Neural cell (in vitro differentiated cells): ENCODE results near the gene PPP1R18. TPM values are rescaled to one million over a fixed set of nuclear protein-coding genes. Genes with fewer than 3 reads are reported as not detected.

ENCODE experiments used
- H2AFZ ChIP-seq: fragments of 200-600, 300-800 bp; sonication (generic), shearing (Covaris generic); 2 replicates; pipeline ENCODE4 v1.6.0; 2014; ENCODE audit warnings: low read depth, mild to moderate bottlenecking, antibody characterized with exemption, low read length, moderate library complexity
- H3F3A ChIP-seq: fragments of 200-600 bp; shearing (Covaris generic); 2 replicates; pipeline ENCODE4 v1.6.1; 2016; ENCODE audit warnings: mild to moderate bottlenecking, moderate library complexity, mixed read lengths, antibody characterized with exemption, low read length; ENCODE audit not compliant: insufficient read depth, poor library complexity, severe bottlenecking
- H3K27ac ChIP-seq: fragments of 200-600, 300-800 bp; sonication (generic), shearing (Covaris generic); 2 replicates; pipeline ENCODE4 v1.5.1; 2014; ENCODE audit warnings: mild to moderate bottlenecking, low read length, moderate library complexity
- H3K27me3 ChIP-seq: fragments of 300-800, 200-600 bp; sonication (generic), shearing (Covaris generic); 2 replicates; pipeline ENCODE4 v1.6.0; 2014; ENCODE audit warnings: mild to moderate bottlenecking, low read depth, low read length, moderate library complexity; ENCODE audit not compliant: insufficient read depth
- H3K36me3 ChIP-seq: fragments of 300-800, 200-600 bp; sonication (generic), shearing (Covaris generic); 2 replicates; pipeline ENCODE4 v1.5.1; 2014; ENCODE audit warnings: mild to moderate bottlenecking, antibody characterized with exemption, low read length, moderate library complexity; ENCODE audit not compliant: insufficient read depth
- H3K4me2 ChIP-seq: fragments of 300-800, 200-600 bp; sonication (generic), shearing (Covaris generic); 2 replicates; pipeline ENCODE4 v1.6.0; 2014; ENCODE audit warnings: mild to moderate bottlenecking, low read length
- H3K4me3 ChIP-seq: fragments of 300-800, 200-600 bp; sonication (generic), shearing (Covaris generic); 2 replicates; pipeline ENCODE4 v1.5.1; 2014; ENCODE audit warnings: mild to moderate bottlenecking, low read length, moderate library complexity
- H3K79me2 ChIP-seq: fragments of 200-600 bp; shearing (Covaris generic); replicated peaks from 2 replicates; pipeline ENCODE4 v1.6.0; 2014; ENCODE audit warnings: mild to moderate bottlenecking, low read length, moderate library complexity; ENCODE audit not compliant: insufficient read depth
- H3K9ac ChIP-seq: fragments of 300-800, 200-600 bp; sonication (generic), shearing (Covaris generic); 2 replicates; pipeline ENCODE4 v1.6.1; 2016; ENCODE audit warnings: mild to moderate bottlenecking, low read length, mixed read lengths
- H3K9me2 ChIP-seq: fragments of 200-600 bp; shearing (Covaris generic); 2 replicates; pipeline ENCODE4 v1.6.1; 2016; ENCODE audit warnings: mild to moderate bottlenecking, low read length, mixed read lengths; ENCODE audit not compliant: insufficient read depth
- H3K9me3 ChIP-seq: fragments of 200-600, 300-800 bp; sonication (generic), shearing (Covaris generic); 2 replicates; pipeline ENCODE4 v1.6.1; 2016; ENCODE audit warnings: mild to moderate bottlenecking, mixed run types, low read length, moderate library complexity, mixed read lengths
- H4K20me1 ChIP-seq: fragments of 200-600 bp; shearing (Covaris generic); 2 replicates; pipeline ENCODE4 v1.6.1; 2016; ENCODE audit warnings: mild to moderate bottlenecking, mixed run types; ENCODE audit not compliant: insufficient read depth
- CTCF ChIP-seq: fragments of 450-650 bp; IDR thresholded peaks from 2 replicates; pipeline ENCODE4 v1.5.1; 2014; ENCODE audit warnings: antibody characterized with exemption, mild to moderate bottlenecking, moderate library complexity; ENCODE audit not compliant: poor library complexity, severe bottlenecking
- EP300 ChIP-seq: fragments of 450-650 bp; conservative IDR thresholded peaks from 2 replicates; pipeline ENCODE4 v1.6.1; 2014; ENCODE audit warnings: antibody characterized with exemption, mild to moderate bottlenecking, moderate library complexity; ENCODE audit not compliant: poor library complexity, severe bottlenecking
- EZH2 ChIP-seq: fragments of 200-600, 300-800 bp; shearing (Covaris generic), sonication (generic); IDR thresholded peaks from 2 replicates; pipeline ENCODE4 v1.6.1; 2014; ENCODE audit warnings: antibody characterized with exemption, low read length, borderline replicate concordance, mild to moderate bottlenecking; ENCODE audit not compliant: insufficient read depth, poor library complexity, severe bottlenecking
- MXI1 ChIP-seq: fragments of 450-650 bp; conservative IDR thresholded peaks from 2 replicates; pipeline ENCODE4 v1.6.1; 2014; ENCODE audit warnings: antibody characterized with exemption, mild to moderate bottlenecking; ENCODE audit not compliant: poor library complexity, severe bottlenecking
- POLR2AphosphoS5 ChIP-seq: IDR thresholded peaks from 2 replicates; pipeline ENCODE4 v1.6.1; 2012
- RAD21 ChIP-seq: fragments of 450-650 bp; conservative IDR thresholded peaks from 2 replicates; pipeline ENCODE4 v1.6.1; 2014; ENCODE audit warnings: antibody characterized with exemption, mild to moderate bottlenecking, moderate library complexity
- SMC3 ChIP-seq: fragments of 450-650 bp; conservative IDR thresholded peaks from 2 replicates; pipeline ENCODE4 v1.6.1; 2014; ENCODE audit warnings: antibody characterized with exemption, mild to moderate bottlenecking, moderate library complexity; ENCODE audit not compliant: poor library complexity
- TAF1 ChIP-seq: IDR thresholded peaks from 2 replicates; pipeline ENCODE4 v1.6.1; 2012; ENCODE audit warnings: low read depth
- polyA plus RNA-seq: library from polyadenylated mRNA; depleted of rRNA; stranded (reverse); fragments of >200 nt; gene quantifications from 2 replicates; pipeline ENCODE4 v1.2.3, GENCODE V29; 2014
- TF ChIP-seq, protein P1 (sequence below): IDR thresholded peaks from 2 replicates; pipeline ENCODE4 v1.6.1; 2012; ENCODE audit warnings: borderline replicate concordance

The PPP1R18 gene
- polyA plus RNA-seq, 1 donor from 2014 or later = 50.6 TPM

- TF ChIP-seq SMC3 (no peak), MXI1 (no peak), EP300 (no peak), TAF1 (no peak), POLR2AphosphoS5 (no peak), RAD21 (no peak), EZH2 (no peak), CTCF (no peak)
- TF ChIP-seq, protein P1, sequence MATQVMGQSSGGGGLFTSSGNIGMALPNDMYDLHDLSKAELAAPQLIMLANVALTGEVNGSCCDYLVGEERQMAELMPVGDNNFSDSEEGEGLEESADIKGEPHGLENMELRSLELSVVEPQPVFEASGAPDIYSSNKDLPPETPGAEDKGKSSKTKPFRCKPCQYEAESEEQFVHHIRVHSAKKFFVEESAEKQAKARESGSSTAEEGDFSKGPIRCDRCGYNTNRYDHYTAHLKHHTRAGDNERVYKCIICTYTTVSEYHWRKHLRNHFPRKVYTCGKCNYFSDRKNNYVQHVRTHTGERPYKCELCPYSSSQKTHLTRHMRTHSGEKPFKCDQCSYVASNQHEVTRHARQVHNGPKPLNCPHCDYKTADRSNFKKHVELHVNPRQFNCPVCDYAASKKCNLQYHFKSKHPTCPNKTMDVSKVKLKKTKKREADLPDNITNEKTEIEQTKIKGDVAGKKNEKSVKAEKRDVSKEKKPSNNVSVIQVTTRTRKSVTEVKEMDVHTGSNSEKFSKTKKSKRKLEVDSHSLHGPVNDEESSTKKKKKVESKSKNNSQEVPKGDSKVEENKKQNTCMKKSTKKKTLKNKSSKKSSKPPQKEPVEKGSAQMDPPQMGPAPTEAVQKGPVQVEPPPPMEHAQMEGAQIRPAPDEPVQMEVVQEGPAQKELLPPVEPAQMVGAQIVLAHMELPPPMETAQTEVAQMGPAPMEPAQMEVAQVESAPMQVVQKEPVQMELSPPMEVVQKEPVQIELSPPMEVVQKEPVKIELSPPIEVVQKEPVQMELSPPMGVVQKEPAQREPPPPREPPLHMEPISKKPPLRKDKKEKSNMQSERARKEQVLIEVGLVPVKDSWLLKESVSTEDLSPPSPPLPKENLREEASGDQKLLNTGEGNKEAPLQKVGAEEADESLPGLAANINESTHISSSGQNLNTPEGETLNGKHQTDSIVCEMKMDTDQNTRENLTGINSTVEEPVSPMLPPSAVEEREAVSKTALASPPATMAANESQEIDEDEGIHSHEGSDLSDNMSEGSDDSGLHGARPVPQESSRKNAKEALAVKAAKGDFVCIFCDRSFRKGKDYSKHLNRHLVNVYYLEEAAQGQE = no peak
- H3K9me2 ChIP-seq = no peaks in the 10 kb centered on the region
- no peak overlapping the region for H2AFZ ChIP-seq
- H3K4me3 ChIP-seq = no peak overlapping the region
- no peak overlapping the region for H3K9ac ChIP-seq
- peaks cover 36% of the 10 kb centered on the region for H3K79me2 ChIP-seq
- H3K4me2 ChIP-seq = no peak overlapping the region
- H3K9me3 ChIP-seq = no peaks in the 10 kb centered on the region
- H3F3A ChIP-seq = peaks cover 8% of the 10 kb centered on the region
- peaks cover 3% of the 10 kb centered on the region for H3K36me3 ChIP-seq
- no peaks in the 10 kb centered on the region for H3K27me3 ChIP-seq
- no peak overlapping the region for H3K27ac ChIP-seq
- peaks cover 30% of the 10 kb centered on the region for H4K20me1 ChIP-seq
Observed at GRCh38 chr6:30727920-30728553, 41.6 kb upstream of the PPP1R18 start.

- Histone ChIP-seq H3K27ac (no peak overlapping the region), H3K79me2 (peaks cover 49% of the 10 kb centered on the region), H3K4me2 (no peak overlapping the region), H3K9me2 (no peaks in the 10 kb centered on the region), H4K20me1 (peaks cover 41% of the 10 kb centered on the region), H3K27me3 (no peaks in the 10 kb centered on the region), H2AFZ (no peak overlapping the region), H3K36me3 (peaks cover 6% of the 10 kb centered on the region), H3K9me3 (no peaks in the 10 kb centered on the region), H3F3A (peaks cover 12% of the 10 kb centered on the region), H3K4me3 (no peak overlapping the region), H3K9ac (no peak overlapping the region)
- TF ChIP-seq POLR2AphosphoS5 (no peak), RAD21 (no peak), CTCF (no peak), SMC3 (no peak), TAF1 (no peak), EP300 (no peak), MXI1 (no peak), EZH2 (no peak)
- TF ChIP-seq, protein P1 = no peak
Observed at GRCh38 chr6:30726506-30727413, 40.3 kb upstream of the PPP1R18 start.
